GM23248 (cell line): ENCODE measurements around the gene TTC3.

Source experiments
- EZH2 ChIP-seq: fragments of 200-600 bp; sonication (generic); IDR thresholded peaks from 2 replicates; pipeline ENCODE4 v1.6.1; 2018; ENCODE audit warnings: antibody characterized with exemption, mild to moderate bottlenecking; ENCODE audit not compliant: insufficient read depth, poor library complexity, severe bottlenecking
- EZH2phosphoT487 ChIP-seq: fragments of 200-600 bp; sonication (generic); IDR thresholded peaks from 2 replicates; pipeline ENCODE4 v1.6.1; 2018; ENCODE audit warnings: antibody characterized with exemption, moderate library complexity, mild to moderate bottlenecking, low read depth; ENCODE audit not compliant: insufficient read depth

DNA sequence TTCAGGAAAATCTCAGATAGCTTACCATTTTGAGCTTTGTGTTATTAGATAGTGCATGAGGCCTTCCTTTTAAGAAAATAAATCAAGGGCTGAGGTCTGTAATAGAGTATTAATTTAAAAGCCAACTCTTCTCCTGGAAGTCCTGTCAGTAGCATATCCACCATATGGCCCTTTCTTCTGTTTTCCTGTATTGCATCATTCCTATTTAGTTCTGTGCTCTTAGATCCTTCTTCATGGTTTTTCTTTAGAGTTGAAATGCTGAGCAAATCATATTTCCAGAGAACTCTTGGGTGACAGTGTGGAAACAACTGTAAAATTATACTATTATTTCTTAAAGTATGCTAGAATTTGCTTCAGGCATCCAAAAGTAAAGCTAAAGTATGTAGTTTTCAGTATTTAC is 91.7 kb downstream of the TTC3 start:
- TF ChIP-seq EZH2 (no peak), EZH2phosphoT487 (no peak)
